H1 (cell line): ENCODE measurements around the gene UGT1A8. TPM values are rescaled to one million over a fixed set of nuclear protein-coding genes. Genes with fewer than 3 reads are reported as not detected.

Experiments used
- CTCF ChIA-PET: fragments of 300-600 bp; sonication (Branson Sonifier 250); formaldehyde crosslinking; loops from one replicate; lab custom pipeline; 2021; ENCODE audit not compliant: partially characterized antibody; lab: Charles Lee
- POLR2A ChIA-PET: fragments of 300-600 bp; sonication (Branson Sonifier 250); formaldehyde crosslinking; loops from one replicate; lab custom pipeline; 2021; ENCODE audit warnings: inconsistent platforms; ENCODE audit not compliant: partially characterized antibody; lab: Charles Lee
- DNase-seq, 2 experiments: peaks; one replicate each; pipeline versions ENCODE4 v3.0.0 to v3.0.0-alpha.2; 2010 to 2022; ENCODE audit warnings: low spot score in 2 of 2, low read depth in 1 of 2, mixed read lengths in 1 of 2
- FAIRE-seq: peaks from 2 replicates; lab custom pipeline; 2011; peaks lifted over from hg19 to GRCh38; lab: Jason Lieb, UNC
- H2AFZ ChIP-seq: 2 replicates; pipeline ENCODE4 v1.8.1; 2012; ENCODE audit warnings: low read length, inconsistent platforms
- H2AK5ac ChIP-seq: 2 replicates; pipeline ENCODE4 v1.6.1; 2013; ENCODE audit warnings: low read depth, low read length
- H2BK120ac ChIP-seq: replicated peaks from 2 replicates; pipeline ENCODE3; 2013; ENCODE audit warnings: low read depth, low read length, inconsistent platforms
- H2BK12ac ChIP-seq: 2 replicates; pipeline ENCODE4 v1.6.1; 2013; ENCODE audit warnings: low read depth, low read length
- H2BK15ac ChIP-seq: 2 replicates; pipeline ENCODE4 v1.6.1; 2013; ENCODE audit warnings: low read length
- H2BK20ac ChIP-seq: 2 replicates; pipeline ENCODE4 v1.6.1; 2013; ENCODE audit warnings: low read length
- H2BK5ac ChIP-seq: 2 replicates; pipeline ENCODE4 v1.6.1; 2013; ENCODE audit warnings: low read depth, low read length
- H3K14ac ChIP-seq: 2 replicates; pipeline ENCODE4 v1.6.1; 2013; ENCODE audit warnings: inconsistent platforms; ENCODE audit not compliant: insufficient read length
- H3K18ac ChIP-seq: 2 replicates; pipeline ENCODE4 v1.6.1; 2013; ENCODE audit warnings: low read length; ENCODE audit errors: extremely low read depth
- H3K23ac ChIP-seq: 2 replicates; pipeline ENCODE4 v1.6.1; 2013; ENCODE audit warnings: inconsistent platforms; ENCODE audit not compliant: insufficient read length
- H3K23me2 ChIP-seq: 2 replicates; pipeline ENCODE4 v1.6.1; 2013; ENCODE audit warnings: low read depth, low read length
- H3K27ac ChIP-seq: 2 replicates; pipeline ENCODE4 v1.6.1; 2011; ENCODE audit warnings: low read depth, low read length, inconsistent platforms
- H3K27me3 ChIP-seq, 4 experiments: replicated peaks in 1 of 4; 1 replicate in 1 of 4; 2 replicates in 3 of 4; pipeline versions ENCODE4 v1.6.1 to v1.8.1; 2011 to 2013; ENCODE audit warnings: low read length in 3 of 4, mild to moderate bottlenecking in 3 of 4, inconsistent platforms in 2 of 4, mixed read lengths in 2 of 4, moderate library complexity in 1 of 4; ENCODE audit not compliant: control insufficient read depth in 3 of 4, insufficient read depth in 3 of 4; ENCODE audit errors: extremely low read depth in 1 of 4
- H3K36me3 ChIP-seq, 4 experiments: 2 replicates each; pipeline versions ENCODE4 v1.6.1 to v1.8.1; 2011 to 2013; ENCODE audit warnings: mild to moderate bottlenecking in 4 of 4, low read length in 3 of 4, moderate library complexity in 2 of 4, control low read depth in 1 of 4, inconsistent platforms in 1 of 4; ENCODE audit not compliant: insufficient read depth in 4 of 4, control insufficient read depth in 2 of 4
- H3K4ac ChIP-seq: replicated peaks from 2 replicates; pipeline ENCODE3; 2013; ENCODE audit warnings: low read length, low read depth, mixed read lengths, inconsistent platforms; ENCODE audit not compliant: insufficient read length
- H3K4me1 ChIP-seq, 4 experiments: replicated peaks in 1 of 4; 1 replicate in 1 of 4; 2 replicates in 3 of 4; pipeline versions ENCODE4 v1.6.1 to v1.8.1; 2011 to 2013; ENCODE audit warnings: low read length in 3 of 4, inconsistent platforms in 2 of 4, mixed read lengths in 1 of 4; ENCODE audit not compliant: insufficient read depth in 4 of 4, control insufficient read depth in 3 of 4
- H3K4me2 ChIP-seq, 2 experiments: 2 replicates each; pipeline versions ENCODE4 v1.6.1 to v1.8.1; 2011 to 2013; ENCODE audit warnings: low read depth in 2 of 2, low read length in 2 of 2, control low read depth in 1 of 2, inconsistent platforms in 1 of 2, mild to moderate bottlenecking in 1 of 2; ENCODE audit not compliant: insufficient read depth in 1 of 2
- H3K4me3 ChIP-seq, 4 experiments: fragments of 200-600, 300-600 bp in 1 of 4; sonication (generic), shearing (Covaris generic), sonication (Bioruptor Twin) in 1 of 4; 2 replicates each; pipeline versions ENCODE4 v1.5.1 to v1.8.1; 2011 to 2016; ENCODE audit warnings: low read length in 4 of 4, low read depth in 3 of 4, control low read depth in 2 of 4, inconsistent platforms in 2 of 4, mild to moderate bottlenecking in 2 of 4, mixed read lengths in 1 of 4, moderate library complexity in 1 of 4; ENCODE audit not compliant: insufficient read depth in 2 of 4; ENCODE audit errors: extremely low read depth in 1 of 4
- H3K56ac ChIP-seq: replicated peaks from 2 replicates; pipeline ENCODE3; 2013; ENCODE audit warnings: low read depth, mild to moderate bottlenecking, mixed read lengths, low read length, inconsistent platforms; ENCODE audit not compliant: insufficient read length
- H3K79me1 ChIP-seq: 2 replicates; pipeline ENCODE4 v1.6.1; 2013; ENCODE audit warnings: low read depth, low read length, control low read depth
- H3K79me2 ChIP-seq, 2 experiments: 2 replicates each; pipeline versions ENCODE4 v1.6.1 to v1.8.1; 2012 to 2013; ENCODE audit warnings: low read length in 2 of 2, mild to moderate bottlenecking in 2 of 2, inconsistent platforms in 1 of 2; ENCODE audit not compliant: insufficient read depth in 2 of 2, control insufficient read depth in 1 of 2
- H3K9ac ChIP-seq, 4 experiments: replicated peaks in 1 of 4; 1 replicate in 1 of 4; 2 replicates in 3 of 4; pipeline versions ENCODE4 v1.6.1 to v1.8.1; 2011 to 2013; ENCODE audit warnings: low read depth in 3 of 4, low read length in 3 of 4, control low read depth in 2 of 4, mild to moderate bottlenecking in 2 of 4, moderate library complexity in 2 of 4, inconsistent platforms in 1 of 4; ENCODE audit errors: extremely low read depth in 1 of 4
- H3K9me3 ChIP-seq, 2 experiments: 2 replicates each; pipeline versions ENCODE4 v1.6.1 to v1.8.1; 2012 to 2013; ENCODE audit warnings: mild to moderate bottlenecking in 2 of 2, moderate library complexity in 2 of 2, control low read depth in 1 of 2, inconsistent platforms in 1 of 2, low read depth in 1 of 2, low read length in 1 of 2, mixed read lengths in 1 of 2; ENCODE audit not compliant: insufficient read depth in 2 of 2
- H4K20me1 ChIP-seq, 2 experiments: replicated peaks in 1 of 2; 2 replicates each; pipeline versions ENCODE3 to v1.8.1; 2011 to 2013; ENCODE audit warnings: inconsistent platforms in 2 of 2, low read length in 2 of 2, mild to moderate bottlenecking in 1 of 2; ENCODE audit not compliant: insufficient read depth in 2 of 2, control insufficient read depth in 1 of 2
- H4K5ac ChIP-seq: 2 replicates; pipeline ENCODE4 v1.6.1; 2013; ENCODE audit warnings: low read length, low read depth, mixed read lengths, inconsistent platforms; ENCODE audit not compliant: insufficient read length
- H4K8ac ChIP-seq: 2 replicates; pipeline ENCODE4 v1.8.0; 2013; ENCODE audit warnings: mild to moderate bottlenecking, moderate library complexity, low read length, inconsistent platforms; ENCODE audit not compliant: insufficient read depth; ENCODE audit errors: extremely low read depth
- H4K91ac ChIP-seq: replicated peaks from 2 replicates; pipeline ENCODE3; 2013; ENCODE audit warnings: low read length, mixed read lengths, inconsistent platforms; ENCODE audit not compliant: insufficient read length
- PHF8 ChIP-seq: fragments of 200-600 bp; sonication (generic); conservative IDR thresholded peaks from 2 replicates; pipeline ENCODE4 v1.7.1; 2012; ENCODE audit warnings: low read depth, mild to moderate bottlenecking, inconsistent platforms, low read length, moderate library complexity
- SIN3A ChIP-seq, 2 experiments: IDR thresholded peaks in 1 of 2; conservative IDR thresholded peaks in 1 of 2; 2 replicates each; pipeline ENCODE4 v1.6.1; 2011 to 2012; ENCODE audit warnings: low read length in 2 of 2, improper control_type of control experiment in 1 of 2, low read depth in 1 of 2, mild to moderate bottlenecking in 1 of 2
- WGBS, 2 experiments: shearing (Covaris generic) in 1 of 2; methylation state at CpG; one replicate each; pipeline versions ENCODE4 v1.1.6 to v1.1.7; 2013 to 2015; ENCODE audit warnings: low lambda C conversion rate in 2 of 2, mixed read lengths in 2 of 2, inconsistent platforms in 1 of 2, low coverage in 1 of 2, missing lambda C conversion rate in 1 of 2; ENCODE audit not compliant: insufficient replicate concordance in 2 of 2, insufficient coverage in 1 of 2, insufficient read length in 1 of 2; ENCODE audit errors: extremely low coverage in 1 of 2, missing lambda C conversion rate in 1 of 2; 5-methylcytosine and 5-hydroxymethylcytosine counted together
- polyA plus RNA-seq, 7 experiments: library from polyadenylated mRNA; depleted of rRNA in 3 of 7; stranded (reverse) in 5 of 7; unstranded in 2 of 7; fragments of >200 nt in 5 of 7; fragments of 200-250 nt in 2 of 7; gene quantifications; 1 replicate in 5 of 7; 2 replicates in 1 of 7; 4 replicates in 1 of 7; pipeline versions ENCODE4 v1.2.1 to v1.2.3, GENCODE V29; 2011 to 2013; ENCODE audit warnings: missing spikeins in 2 of 7, mixed read lengths in 2 of 7
- total RNA-seq: library from RNA; stranded (reverse); fragmentation: NEBNext Ultra II Directional; extraction: Animal tissue kit (Norgen Biotek cat#: 25700); gene quantifications from 2 replicates; pipeline ENCODE4 v1.2.1, GENCODE V29; 2021

Gene UGT1A8
- total and polyA plus RNA-seq, 2 of the 8 experiments (the other 6 are each of a cell fraction or from before 2014, with no cell fraction given), result not detected

- H3K4me3 ChIP-seq, result no peak overlapping the region
- H3K27ac ChIP-seq, result no peak overlapping the region
- H3K4ac ChIP-seq, result no peak overlapping the region
- H3K14ac ChIP-seq, result no peak overlapping the region
- H3K79me2 ChIP-seq, result no peaks in the 10 kb centered on the region
- H2BK120ac ChIP-seq, result no peak overlapping the region
- H3K23ac ChIP-seq, result no peak overlapping the region
- no peak overlapping the region for H3K9ac ChIP-seq
- no peak overlapping the region for H2BK12ac ChIP-seq
- H4K5ac ChIP-seq, result no peak overlapping the region
- H2BK20ac ChIP-seq, result no peak overlapping the region
- H3K27me3 ChIP-seq, result no peaks in the 10 kb centered on the region
- no peak overlapping the region for H2AFZ ChIP-seq
- peaks cover 0 to 5% of the 10 kb centered on the region in 2 experiments; a peak in 2 of 4 replicates for H3K9me3 ChIP-seq
- DNase-seq (peak in 1 of 2 experiments; percentile 22), FAIRE-seq (no peak)
- H3K56ac ChIP-seq, result no peak overlapping the region
- H3K4me1 ChIP-seq, result no peaks in the 10 kb centered on the region
- 94% methylated on average over 5 of the region's 7 CpGs; no CpG with 5 or more reads in 1 of the 2 experiments for WGBS, 2 experiments
- no peaks in the 10 kb centered on the region for H3K23me2 ChIP-seq
- POLR2A ChIA-PET, result no interaction called here
- no peak overlapping the region for H2BK15ac ChIP-seq
- no peaks in the 10 kb centered on the region for H3K36me3 ChIP-seq
- no peaks in the 10 kb centered on the region for H4K20me1 ChIP-seq
- CTCF ChIA-PET, result interaction anchor here (0.6 to 1.2 kb wide), 2 partner anchors 43 to 506 kb away, joined by 3 to 4 read pairs; no protein-coding TSS in a partner anchor
- H2BK5ac ChIP-seq, result no peak overlapping the region
- no peak overlapping the region for H4K8ac ChIP-seq
- no peak overlapping the region for H4K91ac ChIP-seq
- no peaks in the 10 kb centered on the region for H3K79me1 ChIP-seq
- no peak overlapping the region for H3K18ac ChIP-seq
- no peak overlapping the region for H3K4me2 ChIP-seq
- H2AK5ac ChIP-seq, result no peak overlapping the region
- TF ChIP-seq SIN3A (conservative IDR thresholded peaks at IDR 0.05 in 1 of 2, IDR thresholded peaks at IDR 0.05 in 1 of 2; ENCODE audit: low read depth in 1 of 2, low read length in 2 of 2), result no peak
- no peak for TF ChIP-seq PHF8
Observed at GRCh38 chr2:233789554-233789953, 172.1 kb downstream of the UGT1A8 start.
